SIG-M5 treated with dmso at 0.1 percent for 504 hours (cell line): ENCODE results near the gene MLN.

Source experiments
- DNase-seq: peaks from one replicate; lab custom pipeline; 2025; ENCODE audit not compliant: unreplicated experiment; lab: John Stamatoyannopoulos, UW

MLN gene

GRCh38 chr6:33772902-33773472 is 30.8 kb downstream of the MLN start:
- no peak for DNase-seq

- no peak for DNase-seq
Measured at GRCh38 chr6:33772082-33772830, 31.5 kb downstream of the MLN start.

DNA sequence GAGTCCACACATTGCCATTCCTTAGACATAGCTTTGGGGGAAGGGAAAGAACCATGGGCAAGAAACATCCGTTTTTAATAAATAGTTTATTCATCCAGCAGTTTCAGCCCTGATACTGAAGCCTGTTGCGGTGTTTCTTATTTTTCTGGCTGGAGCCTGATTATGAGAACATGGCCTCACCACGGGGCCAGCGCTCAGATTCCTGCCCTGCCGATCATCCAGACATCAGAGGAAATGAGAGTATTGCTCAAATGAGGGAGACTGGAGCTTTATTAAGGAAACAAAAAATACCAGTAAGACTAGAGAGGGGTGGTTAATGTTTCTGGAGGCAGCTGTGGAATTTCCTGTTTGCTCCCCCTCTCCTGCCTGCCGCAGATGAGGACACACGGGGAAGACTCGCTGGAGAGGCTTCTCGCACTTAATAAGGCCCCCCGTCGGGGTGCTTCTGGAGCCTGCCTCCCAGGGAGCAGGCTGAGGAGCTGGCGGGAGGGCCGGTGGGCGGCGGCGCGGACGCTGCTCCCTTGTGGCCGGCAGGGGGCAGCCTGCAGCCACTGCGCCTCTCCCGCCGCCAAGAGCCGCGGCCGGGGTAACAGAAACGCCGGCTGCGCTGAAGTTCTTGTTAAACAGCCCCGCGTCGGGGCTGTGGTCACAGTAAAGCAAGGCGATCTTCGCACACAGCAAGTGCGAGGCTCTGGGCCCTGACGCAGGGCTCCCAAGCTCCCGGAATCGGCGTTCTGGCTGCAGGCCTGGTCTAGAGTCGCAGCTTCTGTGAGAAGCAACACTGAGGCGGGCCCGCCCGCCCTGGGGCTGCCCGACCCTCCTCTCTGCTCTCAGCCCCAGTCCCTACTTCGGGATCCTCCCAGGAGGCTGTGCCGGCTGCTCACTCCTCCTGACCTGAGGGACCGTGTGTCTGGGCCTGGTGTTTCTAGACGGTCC is 32.4 kb downstream of the MLN start:
- DNase-seq: peak; percentile 41

GRCh38 chr6:33770833-33771145 is 33.0 kb downstream of the MLN start:
- DNase-seq: no peak

- no peak for DNase-seq
Measured at GRCh38 chr6:33770124-33770832, 33.5 kb downstream of the MLN start.

GRCh38 chr6:33769248-33769821 is 34.5 kb downstream of the MLN start:
- no peak for DNase-seq

- DNase-seq: peak; percentile 57
Measured at GRCh38 chr6:33768644-33769120, 35.1 kb downstream of the MLN start.

DNA sequence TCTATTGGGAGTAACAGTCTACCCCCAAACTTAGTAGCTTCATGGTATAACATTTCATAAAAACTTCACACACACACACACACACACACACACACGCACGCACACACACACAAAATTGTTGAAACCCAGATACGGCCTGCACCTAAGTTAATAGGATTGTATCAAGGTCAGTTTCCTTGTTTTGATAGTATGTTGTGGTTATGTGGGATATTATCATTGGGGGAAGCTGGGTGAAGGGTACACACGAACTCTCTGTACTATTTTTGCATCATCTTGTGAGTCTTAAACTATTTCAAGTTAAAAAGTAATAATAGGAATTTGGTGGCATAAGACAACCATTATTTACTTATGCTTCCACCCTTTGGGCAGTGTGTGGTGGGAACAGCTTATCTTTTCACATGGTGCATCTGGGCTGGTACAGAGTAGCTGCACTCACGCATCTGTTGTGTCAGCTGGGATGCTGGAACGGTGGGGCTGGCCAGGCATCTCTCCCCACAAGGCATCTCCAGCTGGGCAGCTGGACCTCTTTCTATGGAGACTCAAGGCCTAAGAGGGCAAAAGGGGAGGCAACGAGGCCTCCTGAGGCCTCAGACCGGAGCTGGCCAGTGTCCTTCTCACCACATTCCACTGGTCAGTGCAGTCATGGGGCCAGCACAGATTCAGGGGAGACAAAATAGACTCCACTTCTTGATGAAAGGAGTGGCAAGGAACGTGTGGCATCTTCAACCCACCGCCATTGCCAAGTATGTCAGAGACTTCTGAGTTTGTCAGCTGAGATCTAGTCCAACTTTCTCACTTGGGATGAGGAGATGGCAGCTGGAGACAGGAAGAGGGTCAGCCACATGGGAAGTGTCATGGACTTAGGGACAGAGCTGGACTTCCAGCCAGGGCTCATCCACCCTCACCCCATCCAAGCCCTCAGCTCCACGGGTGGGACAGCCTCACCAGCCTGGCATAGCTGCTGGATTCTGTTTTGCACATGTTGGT is 36.6 kb downstream of the MLN start:
- no peak for DNase-seq

DNA sequence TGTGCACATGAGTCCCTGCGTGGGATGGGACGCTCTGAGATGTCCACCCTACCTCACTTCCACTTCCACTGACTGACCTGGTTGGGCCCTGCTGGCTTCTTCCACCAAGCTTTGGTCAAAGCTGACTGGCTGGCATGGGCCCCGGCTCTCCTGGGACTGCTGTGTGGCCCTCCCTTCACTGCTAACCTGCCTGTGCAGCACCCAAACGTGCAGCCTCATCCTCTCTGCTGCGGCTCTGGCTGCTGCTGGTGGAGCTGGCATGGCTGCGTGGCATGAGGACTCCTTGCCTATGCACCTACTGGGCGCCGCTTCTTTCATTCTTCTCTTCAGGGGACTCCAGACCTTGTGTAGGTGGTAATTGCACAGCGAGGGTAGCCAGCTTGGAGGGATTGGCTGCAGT is 38.4 kb downstream of the MLN start:
- DNase-seq: no peak

GRCh38 chr6:33764036-33764435 is 39.8 kb downstream of the MLN start:
- no peak for DNase-seq

GRCh38 chr6:33763483-33763882 is 40.3 kb downstream of the MLN start:
- no peak for DNase-seq

GRCh38 chr6:33762713-33763112 is 41.1 kb downstream of the MLN start:
- no peak for DNase-seq

- peak; percentile 38 for DNase-seq
Measured at GRCh38 chr6:33761922-33762629, 41.7 kb downstream of the MLN start.

- DNase-seq: no peak
Measured at GRCh38 chr6:33761581-33761921, 42.3 kb downstream of the MLN start.

GRCh38 chr6:33759887-33760629 is 43.7 kb downstream of the MLN start:
- no peak for DNase-seq

GRCh38 chr6:33758815-33759216 is 45.0 kb downstream of the MLN start:
- no peak for DNase-seq

- no peak for DNase-seq
Measured at GRCh38 chr6:33757906-33758305, 45.9 kb downstream of the MLN start.

- DNase-seq: no peak
Measured at GRCh38 chr6:33757113-33757512, 46.7 kb downstream of the MLN start.
